ENCODE data around the gene MACROH2A1. TPM values are rescaled to one million over a fixed set of nuclear protein-coding genes. Genes with fewer than 3 reads are reported as not detected.

The MACROH2A1 gene
- total and polyA plus RNA-seq, 2 donors (not counting 1 experiment from before 2014, with no cell fraction given): 95.6 to 191 TPM

- TF ChIP-seq EZH2 (IDR thresholded peaks at IDR 0.05; ENCODE audit: low read length, missing control alignments): no peak
- TF ChIP-seq CTCF (conservative IDR thresholded peaks at IDR 0.05 in 1 of 2, IDR thresholded peaks at IDR 0.05 in 1 of 2; ENCODE audit: low read depth in 1 of 2, low read length in 2 of 2): no peak
- DNase-seq (ENCODE audit: low read depth in 2 of 2): no peak
- H3K4me2 ChIP-seq (ENCODE audit: extremely low read depth, insufficient read depth, low read length): no peak overlapping the region
- H3K79me2 ChIP-seq (ENCODE audit: control insufficient read depth, insufficient read depth, low read length): no peaks in the 10 kb centered on the region
- H2AFZ ChIP-seq (ENCODE audit: low read length): no peak overlapping the region
- H3K4me1 ChIP-seq (ENCODE audit: control insufficient read depth, extremely low read depth, insufficient read depth, low read length): no peaks in the 10 kb centered on the region
- no peak overlapping the region for H3K9ac ChIP-seq (ENCODE audit: insufficient read depth, low read length)
- H3K36me3 ChIP-seq (ENCODE audit: control insufficient read depth, insufficient read depth, low read length): no peaks in the 10 kb centered on the region
- no peak overlapping the region for H3K4me3 ChIP-seq (replicated peaks in 1 of 4; ENCODE audit: control extremely low read depth in 1 of 4, insufficient read depth in 1 of 4, low read depth in 3 of 4, low read length in 4 of 4)
- H3K27ac ChIP-seq (ENCODE audit: insufficient read depth, low read length): no peak overlapping the region
- peaks cover 9% of the 10 kb centered on the region for H3K27me3 ChIP-seq (ENCODE audit: control insufficient read depth, insufficient read depth, low read length)
- H3K9me3 ChIP-seq (ENCODE audit: control insufficient read depth, insufficient read depth, low read depth, low read length): no peaks in the 10 kb centered on the region
- H4K20me1 ChIP-seq (ENCODE audit: control insufficient read depth, extremely low read depth, insufficient read depth, low read length): no peaks in the 10 kb centered on the region
These were observed 46.4 kb upstream of the MACROH2A1 start for GRCh38 chr5:135445306-135445985.

- Histone ChIP-seq H4K20me1 (ENCODE audit: control insufficient read depth, extremely low read depth, insufficient read depth, low read length) (no peaks in the 10 kb centered on the region), H3K79me2 (ENCODE audit: control insufficient read depth, insufficient read depth, low read length) (no peaks in the 10 kb centered on the region), H3K36me3 (ENCODE audit: control insufficient read depth, insufficient read depth, low read length) (no peaks in the 10 kb centered on the region)
These were observed 45.9 kb upstream of the MACROH2A1 start for GRCh38 chr5:135444881-135445280.

GRCh38 chr5:135444360-135444759 lies 45.3 kb upstream of the MACROH2A1 start:
- no peaks in the 10 kb centered on the region for H4K20me1 ChIP-seq (ENCODE audit: control insufficient read depth, extremely low read depth, insufficient read depth, low read length)
- H3K27ac ChIP-seq (ENCODE audit: insufficient read depth, low read length): no peak overlapping the region
- no peak overlapping the region for H3K4me2 ChIP-seq (ENCODE audit: extremely low read depth, insufficient read depth, low read length)
- TF ChIP-seq EZH2 (IDR thresholded peaks at IDR 0.05; ENCODE audit: low read length, missing control alignments) (no peak), CTCF (conservative IDR thresholded peaks at IDR 0.05 in 1 of 2, IDR thresholded peaks at IDR 0.05 in 1 of 2; ENCODE audit: low read depth in 1 of 2, low read length in 2 of 2) (no peak)
- no peak for DNase-seq (ENCODE audit: low read depth in 2 of 2)
- no peaks in the 10 kb centered on the region for H3K36me3 ChIP-seq (ENCODE audit: control insufficient read depth, insufficient read depth, low read length)
- peaks cover 6% of the 10 kb centered on the region for H3K27me3 ChIP-seq (ENCODE audit: control insufficient read depth, insufficient read depth, low read length)
- no peak overlapping the region for H2AFZ ChIP-seq (ENCODE audit: low read length)
- no peaks in the 10 kb centered on the region for H3K79me2 ChIP-seq (ENCODE audit: control insufficient read depth, insufficient read depth, low read length)
- H3K4me1 ChIP-seq (ENCODE audit: control insufficient read depth, extremely low read depth, insufficient read depth, low read length): no peaks in the 10 kb centered on the region
- H3K9ac ChIP-seq (ENCODE audit: insufficient read depth, low read length): no peak overlapping the region
- H3K9me3 ChIP-seq (ENCODE audit: control insufficient read depth, insufficient read depth, low read depth, low read length): no peaks in the 10 kb centered on the region
- H3K4me3 ChIP-seq (replicated peaks in 1 of 4; ENCODE audit: control extremely low read depth in 1 of 4, insufficient read depth in 1 of 4, low read depth in 3 of 4, low read length in 4 of 4): no peak overlapping the region

More at GRCh38 chr5:135444881-135445280, 45.9 kb upstream of the MACROH2A1 start:
- TF ChIP-seq CTCF (conservative IDR thresholded peaks at IDR 0.05 in 1 of 2, IDR thresholded peaks at IDR 0.05 in 1 of 2; ENCODE audit: low read depth in 1 of 2, low read length in 2 of 2) (no peak), EZH2 (IDR thresholded peaks at IDR 0.05; ENCODE audit: low read length, missing control alignments) (no peak)
- no peak overlapping the region for H3K9ac ChIP-seq (ENCODE audit: insufficient read depth, low read length)
- no peak overlapping the region for H2AFZ ChIP-seq (ENCODE audit: low read length)
- H3K27ac ChIP-seq (ENCODE audit: insufficient read depth, low read length): no peak overlapping the region
- no peak overlapping the region for H3K4me3 ChIP-seq (replicated peaks in 1 of 4; ENCODE audit: control extremely low read depth in 1 of 4, insufficient read depth in 1 of 4, low read depth in 3 of 4, low read length in 4 of 4)
- H3K4me1 ChIP-seq (ENCODE audit: control insufficient read depth, extremely low read depth, insufficient read depth, low read length): no peaks in the 10 kb centered on the region
- H3K27me3 ChIP-seq (ENCODE audit: control insufficient read depth, insufficient read depth, low read length): peaks cover 7% of the 10 kb centered on the region
- no peak for DNase-seq (ENCODE audit: low read depth in 2 of 2)
- H3K9me3 ChIP-seq (ENCODE audit: control insufficient read depth, insufficient read depth, low read depth, low read length): no peaks in the 10 kb centered on the region
- no peak overlapping the region for H3K4me2 ChIP-seq (ENCODE audit: extremely low read depth, insufficient read depth, low read length)
